GM19397 (cell line): ENCODE data around the gene GCHFR.
A peak's percentile ranks its signal among the peaks of the same experiment; 100 is the strongest.

ENCODE experiments used
- ATAC-seq: cut with Tn5 transposase; IDR thresholded peaks from one replicate; pipeline ENCODE4 v1.9.1; 2021; ENCODE audit warnings: mild to moderate bottlenecking, moderate library complexity; ENCODE audit not compliant: unreplicated experiment

GCHFR gene

DNA sequence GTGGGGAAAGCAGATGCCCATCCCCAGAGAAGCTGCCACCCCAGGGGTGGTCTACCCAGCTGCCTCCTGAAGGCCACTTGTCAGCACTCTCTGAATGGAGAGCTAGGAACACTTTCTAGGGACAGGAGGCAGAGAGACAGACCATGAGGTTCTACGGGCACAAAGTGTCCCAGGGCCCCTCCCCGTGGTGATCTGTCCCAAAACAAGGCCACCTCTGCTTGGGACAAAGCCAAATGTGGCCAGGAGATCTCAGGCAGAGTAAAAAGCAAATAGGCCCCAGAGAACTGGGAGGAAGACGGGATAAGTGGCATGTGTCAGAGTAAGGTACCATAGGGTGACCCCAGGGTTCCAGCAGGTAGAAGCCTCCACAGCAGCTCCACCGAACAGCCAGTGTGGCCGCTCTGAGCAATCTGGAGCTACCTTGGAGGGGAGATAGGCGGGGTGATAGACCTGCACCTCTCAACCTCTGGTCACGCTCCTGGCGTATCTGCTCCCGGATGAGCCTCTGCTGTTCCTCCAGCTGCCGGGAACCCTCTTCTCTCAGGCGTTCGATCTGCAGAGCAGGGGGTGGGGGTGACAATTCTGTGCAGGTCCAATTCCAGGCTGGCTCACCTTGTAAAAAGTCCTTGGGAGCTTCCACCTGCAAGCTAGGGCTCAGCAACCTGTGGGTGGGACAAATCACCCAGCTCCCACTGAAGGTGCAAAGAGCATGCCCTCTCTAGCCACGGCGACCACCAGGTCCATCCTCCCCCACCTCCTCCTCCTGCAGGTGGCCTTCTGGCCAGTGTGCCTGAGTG is 12.1 kb downstream of the GCHFR start:
- no peak for ATAC-seq

DNA sequence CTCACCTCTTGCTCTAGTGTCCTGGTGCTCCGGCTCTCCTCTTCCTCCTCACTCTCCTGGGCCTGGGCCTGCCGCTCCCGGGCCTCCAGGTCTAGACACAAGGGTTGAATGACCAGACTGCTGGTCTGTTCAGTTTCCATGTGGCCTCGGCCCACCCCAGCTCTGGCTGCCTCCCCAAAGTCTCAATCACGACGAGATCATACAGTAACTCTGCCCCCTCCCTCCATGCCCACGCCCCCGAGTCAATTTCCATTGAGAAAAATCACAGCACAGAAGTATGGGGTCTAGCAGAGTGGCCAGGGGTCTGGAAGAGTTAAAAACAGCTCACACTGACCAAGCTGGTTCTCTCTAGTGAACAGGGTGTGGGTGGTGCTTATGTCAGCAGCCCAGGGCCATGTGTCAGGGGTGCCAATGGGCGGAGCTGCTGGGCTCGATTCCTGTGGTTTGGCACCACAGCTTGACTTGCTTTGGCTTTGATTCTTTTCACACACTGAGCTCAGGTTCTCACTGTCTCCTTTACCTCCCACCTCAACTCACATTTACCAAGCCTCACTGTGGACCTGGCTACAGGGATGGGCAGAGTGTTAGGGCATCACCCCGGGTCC is 12.8 kb downstream of the GCHFR start:
- no peak for ATAC-seq

GRCh38 chr15:40782609-40783227 is 18.9 kb downstream of the GCHFR start:
- ATAC-seq: no peak

DNA sequence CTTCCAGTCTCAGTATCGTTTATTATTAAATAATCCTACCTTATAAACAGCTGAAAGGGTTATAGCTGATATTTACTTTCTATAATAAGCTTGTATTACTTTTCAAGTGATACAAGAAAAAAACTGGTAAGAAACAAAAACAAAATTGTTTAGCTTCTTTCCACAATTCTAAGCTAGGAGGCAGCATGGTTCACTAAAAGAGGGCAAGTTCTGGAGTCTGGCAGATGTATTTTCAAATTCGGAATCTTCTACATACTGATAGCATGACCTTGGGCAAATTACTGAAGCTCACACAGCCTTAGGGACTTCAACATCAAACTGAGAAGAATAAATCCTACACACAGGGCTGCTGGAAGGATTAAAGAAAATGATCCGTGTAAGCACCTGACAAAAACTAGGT is 21.3 kb downstream of the GCHFR start:
- ATAC-seq: no peak

DNA sequence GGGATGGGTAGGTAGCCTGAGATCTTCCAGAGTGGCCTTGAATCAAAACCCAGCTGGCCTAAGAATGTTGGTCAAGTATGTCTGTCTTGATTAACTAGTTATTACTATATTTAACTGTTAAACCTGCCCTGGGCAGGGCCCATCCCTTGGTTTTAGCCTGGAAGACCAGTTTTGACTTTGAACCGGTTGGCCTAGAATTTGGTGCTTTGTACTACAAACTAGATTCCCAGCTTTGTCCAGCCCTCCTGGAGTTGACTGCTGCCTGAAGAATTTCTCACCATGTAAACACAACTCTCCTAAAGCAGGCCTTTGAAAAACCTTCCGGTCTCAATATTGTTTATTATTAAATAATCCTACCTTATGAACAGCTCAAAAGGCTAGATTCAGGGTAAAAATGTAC is 21.9 kb downstream of the GCHFR start:
- no peak for ATAC-seq

- ATAC-seq: no peak
Measured at GRCh38 chr15:40787344-40787841, 23.5 kb downstream of the GCHFR start.

- no peak for ATAC-seq
Measured at GRCh38 chr15:40787991-40788390, 24.1 kb downstream of the GCHFR start.

DNA sequence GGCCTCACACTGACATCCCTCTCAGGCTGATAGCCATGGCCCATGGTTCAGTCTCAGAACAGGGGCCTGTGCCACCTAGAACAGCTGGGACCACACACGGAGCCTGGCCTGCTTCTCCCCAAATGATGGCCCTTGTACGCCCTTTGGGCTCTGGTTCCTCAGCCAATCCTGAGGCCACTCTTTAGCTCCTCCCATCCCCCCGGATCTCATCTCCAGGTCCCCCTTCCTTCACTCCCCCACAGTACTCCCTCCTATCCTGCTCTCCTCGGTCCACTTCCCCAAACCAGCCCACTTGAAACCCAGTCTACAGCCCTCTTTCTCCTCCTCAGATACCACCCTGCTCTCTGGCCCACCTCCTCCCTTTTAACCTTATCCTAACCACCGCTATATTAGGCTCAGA is 25.3 kb downstream of the GCHFR start:
- no peak for ATAC-seq

DNA sequence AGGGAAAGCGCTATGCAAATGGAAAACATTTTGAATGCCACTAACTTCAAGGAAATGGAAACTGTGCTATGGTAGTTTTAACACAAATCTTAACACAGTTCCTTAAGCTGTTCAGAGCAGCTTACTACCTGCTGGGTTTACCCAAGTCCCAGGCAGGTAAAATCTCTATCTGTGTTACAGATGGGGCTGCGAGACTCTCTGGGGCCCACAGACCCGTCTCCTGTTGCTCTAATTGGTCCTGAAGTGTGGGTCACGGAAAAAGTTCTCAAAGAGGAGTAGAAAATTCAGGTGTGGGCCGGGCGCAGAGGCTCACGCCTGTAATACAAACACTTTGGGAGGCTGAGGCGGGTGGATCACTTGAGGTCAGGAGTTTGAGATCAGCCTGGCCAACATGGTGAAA is 26.1 kb downstream of the GCHFR start:
- ATAC-seq: no peak

- no peak for ATAC-seq
Measured at GRCh38 chr15:40790718-40791117, 26.9 kb downstream of the GCHFR start.

GRCh38 chr15:40792394-40792793 is 28.5 kb downstream of the GCHFR start:
- ATAC-seq: no peak

GRCh38 chr15:40793216-40793989 is 29.5 kb downstream of the GCHFR start:
- no peak for ATAC-seq

DNA sequence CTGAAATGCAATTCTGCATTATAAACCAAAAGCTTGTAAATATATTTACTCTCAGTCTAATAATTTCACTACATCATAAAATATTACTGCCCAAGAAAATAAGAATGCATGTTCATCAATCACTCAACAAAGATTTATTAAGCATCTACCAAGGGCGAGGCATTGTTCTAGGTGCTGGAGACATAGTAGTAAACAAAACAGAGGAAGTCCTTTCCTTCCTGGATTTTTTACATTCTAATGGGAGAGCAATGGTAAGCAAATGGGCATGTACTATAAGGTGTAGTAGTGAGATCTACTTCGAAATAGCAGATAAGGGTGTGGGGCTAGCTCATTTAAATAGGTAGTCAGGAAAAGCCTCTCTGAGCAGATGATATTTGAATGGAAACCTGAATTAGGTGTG is 32.2 kb downstream of the GCHFR start:
- no peak for ATAC-seq

DNA sequence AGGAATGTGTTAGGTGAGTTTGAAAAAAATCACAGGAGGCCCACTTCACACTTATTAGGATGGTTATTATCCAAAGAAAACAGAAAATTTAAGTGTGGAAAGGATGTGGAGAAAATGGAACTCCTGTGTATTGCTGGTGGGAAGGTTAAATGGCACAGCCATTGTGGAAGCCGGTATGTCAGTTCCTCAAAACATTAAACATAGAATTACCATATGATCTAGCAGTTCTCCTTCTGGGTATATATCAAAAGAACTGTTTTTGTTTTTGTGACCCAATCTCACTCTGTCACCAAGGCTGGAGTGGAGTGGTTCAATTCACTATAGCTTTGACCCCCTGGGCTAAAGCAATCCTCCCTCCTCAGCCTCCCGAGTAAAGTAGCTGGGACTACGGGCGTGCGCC is 32.6 kb downstream of the GCHFR start:
- no peak for ATAC-seq

GRCh38 chr15:40799523-40799922 is 35.7 kb downstream of the GCHFR start:
- ATAC-seq: no peak

- ATAC-seq: no peak
Measured at GRCh38 chr15:40803076-40803475, 39.2 kb downstream of the GCHFR start.

GRCh38 chr15:40803688-40804087 is 39.8 kb downstream of the GCHFR start:
- no peak for ATAC-seq

GRCh38 chr15:40806672-40807027 is 42.8 kb downstream of the GCHFR start:
- ATAC-seq: no peak

- peak; percentile 96 for ATAC-seq
Measured at GRCh38 chr15:40807028-40807887, 43.4 kb downstream of the GCHFR start, which contains the start of the genes DNAJC17 and ZFYVE19. TSS of gene DNAJC17 (minus strand) at chr15:40807473. CDS start at chr15:40807446, 27 bp downstream. TSS of gene ZFYVE19 (plus strand) at chr15:40807089. CDS start at chr15:40807590, 501 bp downstream.

DNA sequence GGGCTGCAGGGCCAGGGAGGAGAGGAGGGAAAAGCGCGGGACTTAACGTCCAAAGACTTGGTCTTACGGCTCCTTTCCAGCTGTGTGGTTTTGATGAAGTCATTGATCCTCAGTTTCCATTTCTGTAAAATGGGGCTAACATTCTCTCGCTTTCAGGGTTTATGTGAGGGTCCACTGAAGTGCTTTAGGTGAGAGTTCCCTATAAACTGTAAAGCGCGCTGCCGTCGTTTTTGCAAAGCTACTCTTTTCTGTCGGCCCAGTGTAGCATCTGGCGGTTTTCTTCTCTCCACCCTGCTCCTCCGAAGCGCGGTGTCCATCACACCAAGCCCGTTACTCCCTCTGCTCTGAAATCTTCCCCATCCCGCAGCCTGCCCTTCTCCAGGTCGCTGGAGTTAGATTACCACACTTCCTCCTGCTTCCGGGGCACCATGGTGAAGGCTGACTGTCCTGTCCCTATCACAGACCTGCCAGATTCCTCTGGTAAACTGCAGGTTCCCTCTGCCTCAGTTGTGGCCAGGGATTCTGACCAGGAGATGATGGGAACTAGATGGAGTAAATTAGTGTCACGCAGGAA is 44.1 kb downstream of the GCHFR start:
- no peak for ATAC-seq
